NCI-H2196 treated with DMSO at 0.1 percent for 48 hours (cell line): Measurements from ENCODE around the gene MYO15B.

ENCODE experiments used
- DNase-seq: peaks from one replicate; lab custom pipeline; 2025; ENCODE audit not compliant: unreplicated experiment; lab: John Stamatoyannopoulos, UW

Gene MYO15B

DNA sequence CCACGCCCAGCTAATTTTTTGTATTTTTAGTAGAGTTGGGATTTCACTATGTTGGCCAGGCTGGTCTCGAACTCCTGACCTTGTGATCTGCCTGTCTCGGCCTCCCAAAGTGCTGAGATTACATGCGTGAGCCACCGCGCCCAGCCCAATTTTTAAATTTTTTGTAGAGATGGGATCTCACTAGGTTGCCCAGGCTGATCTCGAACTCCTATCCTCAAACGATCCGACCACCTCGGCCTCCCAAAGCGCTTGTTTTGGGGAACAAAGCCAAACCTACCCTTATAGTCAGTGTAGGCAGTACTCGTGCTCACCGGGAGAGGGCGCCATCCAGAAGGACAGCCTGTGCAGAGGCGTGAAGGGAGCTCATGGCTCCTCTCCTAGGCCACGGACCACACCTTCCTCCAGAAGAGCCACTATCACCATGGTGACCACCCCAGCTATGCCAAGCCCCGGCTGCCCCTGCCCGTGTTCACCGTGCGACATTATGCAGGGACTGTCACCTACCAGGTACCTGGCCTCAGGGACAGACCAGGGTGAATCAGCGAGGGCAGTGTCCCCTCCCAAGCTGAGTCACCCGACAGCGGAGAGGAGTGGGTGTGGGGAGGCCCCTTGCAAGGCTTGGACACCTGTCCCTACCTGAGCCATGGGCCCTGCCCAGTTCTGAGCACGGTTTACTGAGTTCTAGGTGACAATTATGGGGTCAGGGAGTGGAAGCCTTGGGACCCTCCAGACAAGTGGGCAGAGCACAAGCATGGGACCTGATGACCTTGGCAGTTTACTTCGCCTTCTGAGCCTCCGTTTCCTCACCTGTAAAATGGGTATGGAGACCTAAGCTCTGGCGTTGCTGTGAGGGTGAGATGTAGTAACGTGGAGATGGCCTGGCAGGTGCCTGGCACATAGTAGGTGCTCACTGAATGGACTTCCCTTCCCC lies 13.7 kb downstream of the MYO15B start:
- DNase-seq: peak; percentile 24

DNA sequence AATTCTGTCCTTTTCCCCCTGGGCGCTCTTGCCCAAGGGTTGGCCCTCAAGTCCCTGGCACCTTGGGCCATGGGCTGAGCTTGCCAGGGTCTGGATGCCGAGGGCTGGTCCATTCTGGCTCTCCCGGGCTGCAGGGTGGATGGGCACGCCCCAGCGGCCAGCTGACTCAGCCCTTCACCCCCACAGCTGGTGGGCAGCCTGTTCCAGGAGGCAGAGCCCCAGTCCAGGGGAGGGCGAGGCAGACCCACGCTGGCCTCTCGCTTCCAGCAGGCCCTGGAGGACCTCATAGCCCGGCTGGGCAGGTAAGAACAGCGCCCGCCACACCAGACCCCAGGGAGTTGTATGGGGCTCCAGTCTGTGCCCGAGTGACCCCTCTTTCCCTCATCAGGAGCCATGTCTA lies 15.0 kb downstream of the MYO15B start:
- DNase-seq: no peak

DNA sequence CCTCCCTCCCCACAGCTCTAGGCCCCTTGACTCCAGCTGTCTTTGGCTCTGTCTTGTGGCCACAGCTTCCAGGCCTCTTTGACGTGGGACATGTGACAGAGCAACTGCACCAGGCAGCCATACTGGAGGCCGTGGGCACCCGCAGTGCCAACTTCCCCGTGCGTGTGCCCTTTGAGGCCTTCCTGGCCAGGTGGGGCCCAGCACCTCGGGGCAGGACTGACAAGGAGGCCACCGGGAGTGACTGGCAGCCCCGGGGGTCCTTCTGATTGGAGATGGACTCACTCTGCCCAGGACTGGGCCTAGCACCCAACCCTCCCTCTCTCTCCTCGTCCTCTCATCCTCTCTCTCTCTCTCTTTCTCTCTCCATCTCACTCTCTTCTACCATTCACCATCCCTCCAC lies 15.5 kb downstream of the MYO15B start:
- DNase-seq: no peak

DNA sequence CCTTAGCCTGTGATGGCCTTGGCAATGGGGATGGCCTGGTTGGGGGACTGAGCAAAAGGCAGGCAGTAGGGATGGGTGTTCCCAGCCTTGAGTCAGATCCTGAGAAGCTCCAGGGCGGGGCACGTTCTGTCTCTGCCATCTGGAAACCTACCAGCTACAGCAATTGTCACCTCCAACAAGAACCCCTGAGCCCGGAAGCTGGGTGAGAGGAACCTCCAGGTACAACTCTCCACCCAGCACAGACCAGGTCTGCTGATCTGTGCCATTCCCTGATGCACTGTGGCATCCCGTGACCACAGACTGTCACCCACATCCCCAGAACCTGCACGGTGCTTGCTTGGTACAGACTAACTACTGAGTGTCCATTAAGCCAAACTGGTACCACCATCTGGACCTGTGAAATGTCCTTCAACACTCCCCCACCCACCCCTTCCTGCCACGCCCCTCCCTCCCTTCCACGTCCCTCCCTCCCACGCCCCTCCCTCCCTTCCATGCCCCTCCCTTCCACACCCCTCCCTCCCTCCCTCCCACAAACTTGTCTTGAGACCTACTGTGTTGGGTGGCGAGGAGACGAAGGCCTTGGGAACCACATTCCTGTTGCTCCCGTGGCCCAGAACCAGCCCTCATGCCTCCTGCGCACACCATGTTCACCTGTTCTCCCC lies 16.6 kb downstream of the MYO15B start:
- DNase-seq: no peak

DNA sequence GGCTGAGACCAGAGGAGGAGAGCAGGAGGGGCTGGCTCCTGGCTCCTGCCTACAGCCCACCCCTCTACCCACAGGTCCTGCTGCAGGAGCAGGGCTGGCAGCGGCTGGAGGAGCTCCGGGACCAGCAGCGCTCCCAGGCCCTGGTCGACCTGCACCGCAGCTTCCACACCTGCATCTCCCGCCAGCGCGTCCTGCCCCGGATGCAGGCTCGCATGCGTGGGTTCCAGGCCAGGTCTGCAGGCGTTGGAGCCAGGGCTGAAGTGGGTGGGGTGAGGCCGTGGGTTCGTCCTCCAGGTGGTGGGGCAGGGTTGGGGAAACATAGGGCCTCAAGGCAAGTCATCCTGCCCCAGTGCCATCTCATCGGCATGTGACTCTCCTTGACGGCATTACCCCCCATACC lies 18.2 kb downstream of the MYO15B start:
- DNase-seq: no peak

DNA sequence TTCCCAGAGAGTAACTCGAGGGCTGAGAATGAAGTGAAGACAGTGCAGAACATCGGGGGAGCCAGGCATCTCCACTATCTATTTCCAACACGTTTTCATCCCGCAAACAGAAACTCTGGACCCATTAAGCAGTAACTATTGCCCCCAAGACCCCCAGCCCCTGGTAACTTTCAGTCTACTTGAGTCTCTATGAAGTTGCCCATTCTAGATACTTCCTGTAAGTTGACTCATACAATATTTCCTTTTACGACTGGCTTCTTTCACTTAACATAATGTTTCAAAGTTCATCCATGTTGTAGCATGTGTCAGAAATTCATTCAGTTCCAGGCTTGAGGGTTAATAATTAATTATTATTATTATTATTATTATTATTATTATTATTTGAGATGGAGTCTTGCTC lies 19.5 kb downstream of the MYO15B start:
- no peak for DNase-seq

DNA sequence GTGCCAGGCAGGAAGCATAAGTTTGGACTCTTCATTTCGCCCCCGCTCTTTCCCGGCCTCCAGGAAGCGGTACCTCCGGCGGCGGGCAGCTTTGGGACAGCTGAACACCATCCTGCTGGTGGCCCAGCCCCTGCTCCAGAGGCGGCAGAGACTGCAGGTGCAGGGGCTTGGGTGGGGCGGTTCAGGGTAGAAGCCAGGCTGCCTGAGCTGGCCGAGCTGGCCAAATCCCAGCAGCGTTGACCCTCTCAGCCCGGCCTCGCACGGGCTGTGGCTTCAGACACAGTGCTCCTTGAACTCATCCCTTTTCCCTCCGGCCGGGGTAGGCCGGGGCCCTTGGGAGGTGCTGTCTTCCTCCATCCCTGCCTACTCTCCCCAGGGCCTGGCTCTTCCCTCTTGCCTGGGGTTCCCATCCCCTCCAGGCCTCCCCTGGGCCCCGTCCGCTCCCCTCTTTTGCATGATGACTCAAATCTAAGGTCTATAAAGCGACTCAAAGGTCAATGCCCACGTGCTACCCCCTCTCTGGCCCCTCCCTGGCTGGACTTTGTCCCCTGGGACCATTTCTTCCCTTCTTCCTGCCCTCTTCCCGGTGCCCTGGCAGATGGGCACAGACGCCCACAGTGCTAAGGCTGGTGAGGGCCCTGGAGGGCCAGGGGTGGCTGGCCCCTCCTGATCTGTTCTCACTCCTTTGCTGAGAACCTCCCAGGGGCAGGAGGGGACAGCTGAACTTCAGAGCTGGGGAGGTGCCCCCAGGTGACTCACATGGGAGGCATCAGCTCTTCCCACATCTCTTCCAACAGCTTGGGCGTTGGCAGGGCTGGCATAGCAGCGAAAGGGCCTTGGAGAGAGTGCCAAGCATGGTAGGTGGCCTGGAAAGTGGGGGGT lies 22.7 kb downstream of the MYO15B start:
- DNase-seq: no peak

DNA sequence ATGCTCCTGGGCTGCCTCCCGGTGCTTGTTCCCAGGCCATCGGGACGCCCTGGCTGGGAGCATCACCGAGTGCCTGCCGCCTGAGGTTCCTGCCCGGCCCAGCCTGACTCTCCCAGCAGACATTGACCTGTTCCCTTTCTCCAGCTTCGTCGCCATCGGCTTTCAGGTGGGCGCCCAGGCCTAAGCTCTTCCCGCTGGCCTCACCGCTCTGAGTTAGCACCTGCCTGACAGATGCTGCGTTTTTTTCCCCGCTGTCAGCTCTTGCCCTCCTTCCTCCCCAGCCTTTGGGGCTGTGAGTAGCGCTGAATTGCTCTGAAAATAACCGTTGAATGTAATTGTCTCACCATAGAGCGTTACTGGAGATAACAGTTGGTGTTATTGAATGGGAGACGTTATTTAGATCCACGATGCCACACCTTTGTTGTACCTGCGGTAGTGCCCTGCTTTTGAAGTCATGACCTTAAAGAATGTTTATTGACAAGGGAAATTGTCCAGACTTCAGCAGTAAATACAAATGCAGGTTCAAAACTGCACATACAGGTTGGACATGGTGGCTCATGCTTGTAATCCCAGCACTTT lies 24.3 kb downstream of the MYO15B start:
- no peak for DNase-seq

DNA sequence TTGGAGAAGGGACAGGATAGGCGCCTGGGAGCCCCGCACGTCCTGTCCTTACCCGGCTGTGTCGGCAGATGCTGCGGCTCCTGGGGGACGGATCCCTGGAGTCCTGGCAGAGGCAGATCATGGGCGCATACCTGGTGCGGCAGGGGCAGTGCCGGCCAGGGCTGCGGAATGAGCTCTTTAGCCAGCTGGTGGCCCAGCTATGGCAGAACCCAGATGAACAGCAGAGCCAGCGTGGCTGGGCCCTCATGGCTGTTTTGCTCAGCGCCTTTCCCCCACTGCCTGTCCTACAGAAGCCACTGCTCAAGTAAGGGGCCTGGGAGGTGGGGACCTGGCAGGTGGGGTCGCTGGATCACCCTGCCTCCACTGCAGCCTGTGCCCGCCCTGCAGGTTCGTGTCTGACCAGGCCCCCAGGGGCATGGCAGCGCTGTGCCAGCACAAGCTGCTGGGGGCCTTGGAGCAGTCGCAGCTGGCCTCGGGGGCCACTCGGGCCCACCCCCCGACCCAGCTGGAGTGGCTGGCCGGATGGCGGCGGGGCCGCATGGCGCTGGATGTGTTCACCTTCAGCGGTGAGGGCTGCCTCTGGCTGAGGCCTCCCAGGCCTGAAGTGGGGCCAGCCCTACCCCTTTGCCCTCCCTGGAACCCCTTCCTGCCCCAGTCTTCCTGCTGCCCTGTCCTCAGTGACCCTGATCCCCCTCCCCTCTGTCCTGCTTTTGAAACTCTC lies 25.5 kb downstream of the MYO15B start:
- DNase-seq: no peak

DNA sequence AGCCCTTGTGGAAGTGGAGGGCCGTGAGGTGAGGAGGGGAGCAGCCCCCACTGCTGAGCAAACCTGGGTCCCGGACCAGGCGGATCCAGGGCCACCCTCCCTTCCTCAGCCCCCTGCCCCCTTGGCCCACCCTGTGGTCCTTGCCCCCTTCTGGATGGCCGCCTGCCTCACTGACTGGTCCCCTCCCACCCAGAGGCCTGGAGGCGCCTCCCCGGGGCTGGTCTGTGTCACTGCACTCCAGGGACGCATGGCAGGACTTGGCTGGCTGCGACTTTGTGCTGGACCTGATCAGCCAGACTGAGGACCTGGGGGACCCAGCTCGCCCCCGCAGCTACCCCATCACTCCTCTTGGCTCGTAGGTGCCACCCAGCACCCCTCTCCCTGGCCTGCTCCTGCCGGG lies 26.4 kb downstream of the MYO15B start:
- DNase-seq: no peak

DNA sequence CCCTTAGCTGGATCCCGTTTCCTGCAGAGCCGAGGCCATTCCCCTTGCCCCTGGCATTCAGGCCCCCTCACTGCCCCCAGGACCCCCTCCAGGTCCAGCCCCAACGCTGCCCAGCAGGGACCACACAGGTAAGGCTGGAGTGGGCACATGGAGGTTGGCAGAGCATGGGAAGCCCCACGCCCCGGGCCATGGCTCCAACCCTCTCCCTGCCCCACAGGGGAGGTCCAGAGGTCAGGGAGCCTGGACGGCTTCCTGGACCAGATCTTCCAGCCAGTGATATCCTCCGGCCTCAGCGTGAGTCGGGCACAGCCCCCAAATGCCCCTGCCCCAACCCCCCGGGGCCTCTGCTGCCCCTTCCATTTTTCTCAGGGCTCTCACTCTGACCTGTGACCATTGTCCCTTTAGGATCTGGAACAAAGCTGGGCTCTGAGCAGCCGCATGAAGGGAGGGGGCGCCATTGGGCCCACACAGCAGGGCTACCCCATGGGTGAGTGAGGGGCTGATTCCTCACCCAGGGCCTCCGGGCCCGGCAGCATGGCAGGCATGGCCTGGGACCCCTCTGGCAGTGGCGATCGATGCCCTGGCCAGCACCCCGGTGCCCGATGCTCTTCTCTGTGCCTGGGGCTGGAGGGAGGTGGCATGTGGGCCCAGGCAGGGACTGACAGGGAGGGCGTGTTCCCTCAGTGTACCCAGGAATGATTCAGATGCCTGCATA lies 27.1 kb downstream of the MYO15B start:
- DNase-seq: no peak

DNA sequence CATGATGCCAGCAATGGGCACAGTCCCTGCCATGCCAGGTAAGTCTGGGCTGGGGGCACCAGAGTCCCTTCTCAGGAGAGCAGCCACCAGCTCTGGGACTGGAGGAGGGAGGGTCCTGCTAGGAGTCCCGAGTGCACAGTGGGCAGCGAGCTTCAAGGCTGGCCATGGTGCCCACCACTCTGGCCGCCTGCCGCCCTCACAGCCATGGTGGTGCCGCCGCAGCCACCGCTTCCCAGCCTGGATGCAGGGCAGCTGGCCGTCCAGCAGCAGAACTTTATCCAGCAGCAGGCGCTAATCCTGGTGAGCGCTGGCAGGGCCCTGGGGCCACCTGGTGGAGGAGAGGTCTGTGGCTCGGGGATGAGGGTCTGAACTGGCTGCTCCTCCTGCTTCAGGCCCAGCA lies 27.7 kb downstream of the MYO15B start:
- DNase-seq: no peak

DNA sequence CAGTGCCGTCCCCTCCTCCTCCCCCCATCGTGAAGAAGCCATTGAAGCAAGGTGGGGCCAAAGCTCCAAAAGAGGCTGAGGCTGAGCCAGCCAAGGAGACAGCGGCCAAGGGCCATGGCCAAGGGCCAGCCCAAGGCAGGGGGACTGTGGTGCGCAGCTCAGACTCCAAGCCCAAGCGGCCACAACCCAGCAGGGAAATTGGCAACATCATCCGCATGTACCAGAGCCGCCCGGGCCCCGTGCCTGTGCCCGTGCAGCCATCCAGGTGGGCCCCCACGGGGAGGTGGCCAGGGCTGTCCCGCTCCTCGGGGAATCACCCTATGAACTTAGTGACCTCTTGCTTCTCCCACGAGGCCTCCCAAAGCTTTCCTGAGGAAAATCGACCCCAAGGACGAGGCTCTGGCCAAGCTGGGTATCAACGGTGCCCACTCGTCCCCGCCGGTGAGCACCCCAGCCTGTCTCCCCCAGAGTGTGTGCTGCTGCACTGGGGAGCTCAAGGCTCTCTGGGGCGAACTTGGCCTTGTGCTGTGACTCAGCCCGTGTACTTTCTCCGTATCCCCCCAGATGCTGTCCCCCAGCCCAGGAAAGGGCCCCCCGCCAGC lies 29.0 kb downstream of the MYO15B start:
- no peak for DNase-seq

DNA sequence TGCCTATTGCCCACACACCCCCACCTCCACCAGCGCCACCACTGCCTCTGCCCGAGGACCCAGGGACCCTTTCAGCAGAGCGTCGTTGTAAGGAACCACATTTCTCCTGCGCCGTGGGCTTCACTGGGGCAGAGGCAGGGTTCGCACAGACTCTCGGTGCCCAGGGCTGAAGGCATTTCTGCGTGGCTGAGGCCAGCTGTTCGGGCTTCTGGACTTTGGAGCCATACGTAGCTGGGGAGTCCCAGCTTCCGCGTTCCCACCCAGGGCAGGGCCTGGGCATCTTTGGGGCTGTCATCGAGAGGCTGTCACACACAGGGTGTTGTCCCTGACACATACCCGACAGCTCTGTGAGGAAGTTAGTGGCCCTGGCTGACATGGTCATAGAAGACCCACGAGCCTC lies 29.6 kb downstream of the MYO15B start:
- DNase-seq: no peak

DNA sequence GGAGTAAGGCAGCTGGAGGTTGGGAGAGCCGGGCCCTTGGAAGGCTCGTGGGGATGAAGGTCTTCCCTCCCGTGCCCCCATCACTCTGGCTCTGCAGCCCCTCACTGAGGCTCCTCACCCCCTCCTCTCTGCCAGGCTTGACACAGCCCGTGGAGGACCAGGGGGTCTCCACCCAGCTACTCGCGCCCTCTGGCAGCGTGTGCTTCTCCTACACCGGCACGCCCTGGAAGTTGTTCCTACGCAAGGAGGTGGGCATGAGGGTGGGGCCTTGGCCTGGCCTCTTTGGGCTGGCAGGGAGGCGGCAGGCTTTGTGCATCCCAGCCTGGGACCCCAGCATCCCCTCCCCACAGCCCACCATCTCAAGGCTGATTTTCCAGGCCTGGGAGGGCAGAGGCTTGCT lies 30.1 kb downstream of the MYO15B start:
- DNase-seq: no peak

DNA sequence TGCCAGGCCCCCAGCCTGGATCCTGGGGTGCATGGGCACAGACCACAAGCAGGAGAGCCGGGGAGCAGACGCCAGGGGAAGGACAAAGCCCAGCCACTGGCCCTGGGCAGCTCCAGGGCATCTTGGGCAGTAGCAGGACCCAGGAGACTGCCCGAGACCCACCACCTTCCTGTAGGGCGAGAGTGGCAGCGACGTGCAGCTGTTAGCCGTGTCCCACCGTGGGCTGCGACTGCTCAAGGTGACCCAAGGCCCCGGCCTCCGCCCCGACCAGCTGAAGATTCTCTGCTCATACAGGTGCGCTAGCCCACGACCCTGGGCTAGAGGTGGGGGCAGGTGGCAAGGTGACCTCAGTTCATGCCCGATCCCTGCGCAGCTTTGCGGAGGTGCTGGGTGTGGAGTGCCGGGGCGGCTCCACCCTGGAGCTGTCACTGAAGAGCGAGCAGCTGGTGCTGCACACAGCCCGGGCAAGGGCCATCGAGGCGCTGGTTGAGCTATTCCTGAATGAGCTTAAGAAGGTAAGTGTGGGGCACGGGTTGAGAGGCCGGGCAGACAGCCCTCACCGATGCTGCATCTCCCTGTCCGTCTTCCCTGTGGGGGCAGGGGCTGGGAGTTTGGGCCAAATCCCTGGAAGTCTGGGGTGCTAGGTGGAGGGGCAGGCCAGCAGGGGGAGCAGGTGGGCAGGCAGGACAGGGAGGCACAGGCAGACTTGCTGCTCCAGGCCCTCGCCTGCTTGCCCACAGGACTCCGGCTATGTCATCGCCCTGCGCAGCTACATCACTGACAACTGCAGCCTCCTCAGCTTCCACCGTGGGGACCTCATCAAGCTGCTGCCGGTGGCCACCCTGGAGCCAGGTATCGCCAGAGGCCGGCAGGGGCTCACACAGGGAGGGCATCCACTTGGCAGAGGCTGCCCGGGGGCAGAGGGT lies 32.2 kb downstream of the MYO15B start:
- no peak for DNase-seq

DNA sequence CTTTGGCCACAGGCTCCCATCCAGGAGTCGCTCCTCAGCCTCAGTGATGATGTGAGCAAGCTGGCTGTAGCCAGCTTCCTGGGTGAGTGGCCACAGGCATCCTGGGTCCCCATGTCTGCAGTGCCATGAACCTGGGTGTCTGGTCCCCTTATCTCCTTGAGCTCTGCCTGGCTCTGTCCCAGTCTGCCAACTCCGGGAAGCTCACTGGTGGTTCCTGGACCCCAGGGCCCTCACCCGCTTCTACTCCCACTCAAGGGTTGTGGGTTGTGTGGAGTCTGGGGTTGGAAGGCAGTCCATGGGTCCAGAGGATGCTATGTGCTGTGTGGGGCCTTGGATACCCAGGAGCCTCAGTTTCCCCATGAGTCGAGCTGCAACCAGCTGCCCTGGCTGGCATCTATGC lies 33.9 kb downstream of the MYO15B start:
- no peak for DNase-seq

DNA sequence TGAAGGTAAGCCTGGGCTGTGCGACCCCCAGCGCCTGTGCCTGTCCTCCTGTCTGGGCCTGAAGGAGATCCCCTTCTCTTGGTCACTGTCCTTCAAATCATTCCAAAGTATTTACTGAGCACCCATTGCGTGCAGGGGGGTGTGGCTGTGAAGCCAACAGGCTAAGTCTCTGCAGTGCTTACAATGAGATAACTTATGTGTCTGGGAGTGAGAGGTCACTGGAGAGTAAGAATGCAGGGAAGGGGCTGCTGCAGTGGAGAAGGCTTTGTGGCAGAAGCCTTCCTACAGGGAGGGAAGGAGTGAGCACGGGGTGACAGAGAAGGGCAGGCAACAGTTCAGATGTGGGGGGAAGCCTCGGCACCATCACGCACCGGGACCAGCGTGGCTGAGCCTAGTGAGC lies 34.5 kb downstream of the MYO15B start:
- no peak for DNase-seq
